H1 (cell line): ENCODE measurements around the gene RELL1. TPM values are rescaled to one million over a fixed set of nuclear protein-coding genes. Genes with fewer than 3 reads are reported as not detected.

Experiments used
- CTCF ChIA-PET: fragments of 300-600 bp; sonication (Branson Sonifier 250); formaldehyde crosslinking; loops from one replicate; lab custom pipeline; 2021; ENCODE audit not compliant: partially characterized antibody; lab: Charles Lee
- POLR2A ChIA-PET: fragments of 300-600 bp; sonication (Branson Sonifier 250); formaldehyde crosslinking; loops from one replicate; lab custom pipeline; 2021; ENCODE audit warnings: inconsistent platforms; ENCODE audit not compliant: partially characterized antibody; lab: Charles Lee
- DNase-seq, 2 experiments: peaks; one replicate each; pipeline versions ENCODE4 v3.0.0 to v3.0.0-alpha.2; 2010 to 2022; ENCODE audit warnings: low spot score in 2 of 2, low read depth in 1 of 2, mixed read lengths in 1 of 2
- FAIRE-seq: peaks from 2 replicates; lab custom pipeline; 2011; peaks lifted over from hg19 to GRCh38; lab: Jason Lieb, UNC
- H2AFZ ChIP-seq: 2 replicates; pipeline ENCODE4 v1.8.1; 2012; ENCODE audit warnings: low read length, inconsistent platforms
- H2AK5ac ChIP-seq: 2 replicates; pipeline ENCODE4 v1.6.1; 2013; ENCODE audit warnings: low read depth, low read length
- H2BK120ac ChIP-seq: replicated peaks from 2 replicates; pipeline ENCODE3; 2013; ENCODE audit warnings: low read depth, low read length, inconsistent platforms
- H2BK12ac ChIP-seq: 2 replicates; pipeline ENCODE4 v1.6.1; 2013; ENCODE audit warnings: low read depth, low read length
- H2BK15ac ChIP-seq: 2 replicates; pipeline ENCODE4 v1.6.1; 2013; ENCODE audit warnings: low read length
- H2BK20ac ChIP-seq: 2 replicates; pipeline ENCODE4 v1.6.1; 2013; ENCODE audit warnings: low read length
- H2BK5ac ChIP-seq: 2 replicates; pipeline ENCODE4 v1.6.1; 2013; ENCODE audit warnings: low read depth, low read length
- H3K14ac ChIP-seq: 2 replicates; pipeline ENCODE4 v1.6.1; 2013; ENCODE audit warnings: inconsistent platforms; ENCODE audit not compliant: insufficient read length
- H3K18ac ChIP-seq: 2 replicates; pipeline ENCODE4 v1.6.1; 2013; ENCODE audit warnings: low read length; ENCODE audit errors: extremely low read depth
- H3K23ac ChIP-seq: 2 replicates; pipeline ENCODE4 v1.6.1; 2013; ENCODE audit warnings: inconsistent platforms; ENCODE audit not compliant: insufficient read length
- H3K23me2 ChIP-seq: 2 replicates; pipeline ENCODE4 v1.6.1; 2013; ENCODE audit warnings: low read depth, low read length
- H3K27ac ChIP-seq: 2 replicates; pipeline ENCODE4 v1.6.1; 2011; ENCODE audit warnings: low read depth, low read length, inconsistent platforms
- H3K27me3 ChIP-seq, 4 experiments: replicated peaks in 1 of 4; 1 replicate in 1 of 4; 2 replicates in 3 of 4; pipeline versions ENCODE4 v1.6.1 to v1.8.1; 2011 to 2013; ENCODE audit warnings: low read length in 3 of 4, mild to moderate bottlenecking in 3 of 4, inconsistent platforms in 2 of 4, mixed read lengths in 2 of 4, moderate library complexity in 1 of 4; ENCODE audit not compliant: control insufficient read depth in 3 of 4, insufficient read depth in 3 of 4; ENCODE audit errors: extremely low read depth in 1 of 4
- H3K36me3 ChIP-seq, 4 experiments: 2 replicates each; pipeline versions ENCODE4 v1.6.1 to v1.8.1; 2011 to 2013; ENCODE audit warnings: mild to moderate bottlenecking in 4 of 4, low read length in 3 of 4, moderate library complexity in 2 of 4, control low read depth in 1 of 4, inconsistent platforms in 1 of 4; ENCODE audit not compliant: insufficient read depth in 4 of 4, control insufficient read depth in 2 of 4
- H3K4ac ChIP-seq: replicated peaks from 2 replicates; pipeline ENCODE3; 2013; ENCODE audit warnings: low read length, low read depth, mixed read lengths, inconsistent platforms; ENCODE audit not compliant: insufficient read length
- H3K4me1 ChIP-seq, 4 experiments: replicated peaks in 1 of 4; 1 replicate in 1 of 4; 2 replicates in 3 of 4; pipeline versions ENCODE4 v1.6.1 to v1.8.1; 2011 to 2013; ENCODE audit warnings: low read length in 3 of 4, inconsistent platforms in 2 of 4, mixed read lengths in 1 of 4; ENCODE audit not compliant: insufficient read depth in 4 of 4, control insufficient read depth in 3 of 4
- H3K4me2 ChIP-seq, 2 experiments: 2 replicates each; pipeline versions ENCODE4 v1.6.1 to v1.8.1; 2011 to 2013; ENCODE audit warnings: low read depth in 2 of 2, low read length in 2 of 2, control low read depth in 1 of 2, inconsistent platforms in 1 of 2, mild to moderate bottlenecking in 1 of 2; ENCODE audit not compliant: insufficient read depth in 1 of 2
- H3K4me3 ChIP-seq, 4 experiments: fragments of 200-600, 300-600 bp in 1 of 4; sonication (generic), shearing (Covaris generic), sonication (Bioruptor Twin) in 1 of 4; 2 replicates each; pipeline versions ENCODE4 v1.5.1 to v1.8.1; 2011 to 2016; ENCODE audit warnings: low read length in 4 of 4, low read depth in 3 of 4, control low read depth in 2 of 4, inconsistent platforms in 2 of 4, mild to moderate bottlenecking in 2 of 4, mixed read lengths in 1 of 4, moderate library complexity in 1 of 4; ENCODE audit not compliant: insufficient read depth in 2 of 4; ENCODE audit errors: extremely low read depth in 1 of 4
- H3K56ac ChIP-seq: replicated peaks from 2 replicates; pipeline ENCODE3; 2013; ENCODE audit warnings: low read depth, mild to moderate bottlenecking, mixed read lengths, low read length, inconsistent platforms; ENCODE audit not compliant: insufficient read length
- H3K79me1 ChIP-seq: 2 replicates; pipeline ENCODE4 v1.6.1; 2013; ENCODE audit warnings: low read depth, low read length, control low read depth
- H3K79me2 ChIP-seq, 2 experiments: 2 replicates each; pipeline versions ENCODE4 v1.6.1 to v1.8.1; 2012 to 2013; ENCODE audit warnings: low read length in 2 of 2, mild to moderate bottlenecking in 2 of 2, inconsistent platforms in 1 of 2; ENCODE audit not compliant: insufficient read depth in 2 of 2, control insufficient read depth in 1 of 2
- H3K9ac ChIP-seq, 4 experiments: replicated peaks in 1 of 4; 1 replicate in 1 of 4; 2 replicates in 3 of 4; pipeline versions ENCODE4 v1.6.1 to v1.8.1; 2011 to 2013; ENCODE audit warnings: low read depth in 3 of 4, low read length in 3 of 4, control low read depth in 2 of 4, mild to moderate bottlenecking in 2 of 4, moderate library complexity in 2 of 4, inconsistent platforms in 1 of 4; ENCODE audit errors: extremely low read depth in 1 of 4
- H3K9me3 ChIP-seq, 2 experiments: 2 replicates each; pipeline versions ENCODE4 v1.6.1 to v1.8.1; 2012 to 2013; ENCODE audit warnings: mild to moderate bottlenecking in 2 of 2, moderate library complexity in 2 of 2, control low read depth in 1 of 2, inconsistent platforms in 1 of 2, low read depth in 1 of 2, low read length in 1 of 2, mixed read lengths in 1 of 2; ENCODE audit not compliant: insufficient read depth in 2 of 2
- H4K20me1 ChIP-seq, 2 experiments: replicated peaks in 1 of 2; 2 replicates each; pipeline versions ENCODE3 to v1.8.1; 2011 to 2013; ENCODE audit warnings: inconsistent platforms in 2 of 2, low read length in 2 of 2, mild to moderate bottlenecking in 1 of 2; ENCODE audit not compliant: insufficient read depth in 2 of 2, control insufficient read depth in 1 of 2
- H4K5ac ChIP-seq: 2 replicates; pipeline ENCODE4 v1.6.1; 2013; ENCODE audit warnings: low read length, low read depth, mixed read lengths, inconsistent platforms; ENCODE audit not compliant: insufficient read length
- H4K8ac ChIP-seq: 2 replicates; pipeline ENCODE4 v1.8.0; 2013; ENCODE audit warnings: mild to moderate bottlenecking, moderate library complexity, low read length, inconsistent platforms; ENCODE audit not compliant: insufficient read depth; ENCODE audit errors: extremely low read depth
- H4K91ac ChIP-seq: replicated peaks from 2 replicates; pipeline ENCODE3; 2013; ENCODE audit warnings: low read length, mixed read lengths, inconsistent platforms; ENCODE audit not compliant: insufficient read length
- ATF2 ChIP-seq: IDR thresholded peaks from 2 replicates; pipeline ENCODE4 v1.6.1; 2012; ENCODE audit warnings: low read length, inconsistent platforms
- CTBP2 ChIP-seq: IDR thresholded peaks from 2 replicates; pipeline ENCODE4 v1.7.0; 2011; ENCODE audit warnings: borderline replicate concordance, mild to moderate bottlenecking, moderate library complexity, mixed read lengths, low read length; ENCODE audit not compliant: insufficient read depth, insufficient read length
- E2F6 ChIP-seq: IDR thresholded peaks from 2 replicates; pipeline ENCODE4 v1.6.1; 2012; ENCODE audit warnings: inconsistent platforms
- GTF2F1 ChIP-seq: IDR thresholded peaks from 2 replicates; pipeline ENCODE4 v1.6.1; 2012; ENCODE audit warnings: low read depth, low read length, improper control_type of control experiment, borderline replicate concordance
- NANOG ChIP-seq: IDR thresholded peaks from 2 replicates; pipeline ENCODE4 v1.6.1; 2011; ENCODE audit warnings: low read length, low read depth, mild to moderate bottlenecking, inconsistent platforms; ENCODE audit not compliant: insufficient read depth, poor library complexity, severe bottlenecking
- SIX5 ChIP-seq: IDR thresholded peaks from 2 replicates; pipeline ENCODE4 v1.6.1; 2011; ENCODE audit warnings: mild to moderate bottlenecking, low read depth, low read length
- TAF7 ChIP-seq: optimal IDR thresholded peaks from 2 replicates; pipeline ENCODE3; 2011; ENCODE audit warnings: low read depth, mild to moderate bottlenecking, inconsistent platforms, low read length, moderate library complexity, borderline replicate concordance
- TCF12 ChIP-seq: IDR thresholded peaks from 2 replicates; pipeline ENCODE4 v1.6.1; 2011; ENCODE audit warnings: low read depth, mild to moderate bottlenecking, low read length
- WGBS, 2 experiments: shearing (Covaris generic) in 1 of 2; methylation state at CpG; one replicate each; pipeline versions ENCODE4 v1.1.6 to v1.1.7; 2013 to 2015; ENCODE audit warnings: low lambda C conversion rate in 2 of 2, mixed read lengths in 2 of 2, inconsistent platforms in 1 of 2, low coverage in 1 of 2, missing lambda C conversion rate in 1 of 2; ENCODE audit not compliant: insufficient replicate concordance in 2 of 2, insufficient coverage in 1 of 2, insufficient read length in 1 of 2; ENCODE audit errors: extremely low coverage in 1 of 2, missing lambda C conversion rate in 1 of 2; 5-methylcytosine and 5-hydroxymethylcytosine counted together
- polyA plus RNA-seq, 7 experiments: library from polyadenylated mRNA; depleted of rRNA in 3 of 7; stranded (reverse) in 5 of 7; unstranded in 2 of 7; fragments of >200 nt in 5 of 7; fragments of 200-250 nt in 2 of 7; gene quantifications; 1 replicate in 5 of 7; 2 replicates in 1 of 7; 4 replicates in 1 of 7; pipeline versions ENCODE4 v1.2.1 to v1.2.3, GENCODE V29; 2011 to 2013; ENCODE audit warnings: missing spikeins in 2 of 7, mixed read lengths in 2 of 7
- total RNA-seq: library from RNA; stranded (reverse); fragmentation: NEBNext Ultra II Directional; extraction: Animal tissue kit (Norgen Biotek cat#: 25700); gene quantifications from 2 replicates; pipeline ENCODE4 v1.2.1, GENCODE V29; 2021

RELL1 gene
- total and polyA plus RNA-seq, 2 of the 8 experiments (the other 6 are each of a cell fraction or from before 2014, with no cell fraction given), result 2.1 to 14.1 TPM

- Histone ChIP-seq H3K27me3 (no peaks in the 10 kb centered on the region), H2BK20ac (no peak overlapping the region), H2BK15ac (no peak overlapping the region), H2BK12ac (no peak overlapping the region), H3K4ac (no peak overlapping the region), H4K20me1 (no peaks in the 10 kb centered on the region), H3K36me3 (no peaks in the 10 kb centered on the region), H3K9ac (no peak overlapping the region), H3K56ac (no peak overlapping the region), H3K9me3 (no peaks in the 10 kb centered on the region), H3K23me2 (no peaks in the 10 kb centered on the region), H2AK5ac (no peak overlapping the region), H2BK120ac (no peak overlapping the region), H3K18ac (no peak overlapping the region), H4K5ac (no peak overlapping the region), H3K14ac (no peak overlapping the region), H3K4me1 (no peaks in the 10 kb centered on the region; a peak in 2 of 7 replicates), H3K79me2 (no peaks in the 10 kb centered on the region), H3K27ac (no peak overlapping the region), H2BK5ac (no peak overlapping the region), H4K91ac (no peak overlapping the region), H3K79me1 (no peaks in the 10 kb centered on the region), H4K8ac (no peak overlapping the region), H3K23ac (no peak overlapping the region), H3K4me3 (no peak overlapping the region), H3K4me2 (no peak overlapping the region), H2AFZ (no peak overlapping the region)
- WGBS, 2 experiments, result 84% methylated on average over 4 of the region's 4 CpGs; no CpG with 5 or more reads in 1 of the 2 experiments
- DNase-seq (no peak), FAIRE-seq (no peak)
- ChIA-PET POLR2A (no interaction called here), CTCF (no interaction called here)
- TF ChIP-seq TCF12 (no peak), NANOG (no peak), GTF2F1 (no peak), E2F6 (no peak), CTBP2 (no peak), TAF7 (no peak), SIX5 (no peak), ATF2 (no peak)
Measured at GRCh38 chr4:37715889-37716402, 29.8 kb upstream of the RELL1 start.
